Stimulated activated CD4-positive, alpha-beta T cell treated with anti-CD3 and anti-CD28 coated beads, TNF-alpha, amount 100 ng/mL, for 24 hours (primary cell): ENCODE measurements around the gene ATF6B.
"Not testable (repeated sequence)": the region's sequence is repeated elsewhere in the genome, so short reads cannot be mapped to it uniquely, and the experiment has no call there.

ENCODE experiments used
- DNase-seq, 3 experiments: peaks; one replicate each; pipeline ENCODE4 v3.0.0-alpha.2; 2020; ENCODE audit warnings: low read depth in 3 of 3

Gene ATF6B

DNA sequence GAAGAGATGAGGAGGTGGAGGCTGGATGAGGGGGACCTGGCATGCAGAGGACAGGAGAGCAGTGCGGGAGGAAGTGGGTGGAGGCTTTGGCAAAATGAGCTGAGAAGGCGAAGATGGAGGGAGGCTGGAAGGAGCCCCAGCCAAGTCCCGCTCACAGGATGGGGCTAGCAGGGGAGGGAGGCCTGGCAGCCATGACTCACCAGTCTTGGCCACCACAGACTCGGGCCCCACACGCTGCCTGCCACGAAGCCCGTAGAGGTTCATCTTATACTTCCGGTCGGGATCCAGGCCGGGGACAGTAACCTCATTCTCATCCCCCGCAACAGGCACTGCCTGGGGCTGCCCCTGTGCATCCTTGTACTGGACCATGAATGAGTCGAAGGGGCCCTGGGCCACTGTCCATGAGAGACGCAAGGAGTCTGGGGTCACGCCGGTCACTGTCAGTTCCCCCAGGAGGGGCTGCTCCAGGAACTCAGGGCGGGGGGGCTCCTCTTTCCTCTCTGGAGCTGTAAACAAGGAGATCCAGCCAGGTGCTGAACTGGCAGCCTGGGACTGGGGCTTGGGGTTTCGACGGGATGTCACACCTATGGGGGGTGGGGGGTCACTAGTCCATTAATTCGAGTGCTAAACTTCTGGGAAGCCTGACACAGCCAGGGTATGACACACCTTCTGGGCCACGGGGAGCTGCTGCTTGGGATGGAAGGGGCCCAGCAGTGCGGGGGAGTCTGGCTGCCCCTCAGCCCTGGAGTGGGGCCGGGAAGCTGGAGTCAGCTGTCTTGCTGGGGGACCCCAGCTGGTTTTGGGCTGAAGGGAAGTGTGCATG lies 46.7 kb downstream of the ATF6B start:
- no peak for DNase-seq

DNA sequence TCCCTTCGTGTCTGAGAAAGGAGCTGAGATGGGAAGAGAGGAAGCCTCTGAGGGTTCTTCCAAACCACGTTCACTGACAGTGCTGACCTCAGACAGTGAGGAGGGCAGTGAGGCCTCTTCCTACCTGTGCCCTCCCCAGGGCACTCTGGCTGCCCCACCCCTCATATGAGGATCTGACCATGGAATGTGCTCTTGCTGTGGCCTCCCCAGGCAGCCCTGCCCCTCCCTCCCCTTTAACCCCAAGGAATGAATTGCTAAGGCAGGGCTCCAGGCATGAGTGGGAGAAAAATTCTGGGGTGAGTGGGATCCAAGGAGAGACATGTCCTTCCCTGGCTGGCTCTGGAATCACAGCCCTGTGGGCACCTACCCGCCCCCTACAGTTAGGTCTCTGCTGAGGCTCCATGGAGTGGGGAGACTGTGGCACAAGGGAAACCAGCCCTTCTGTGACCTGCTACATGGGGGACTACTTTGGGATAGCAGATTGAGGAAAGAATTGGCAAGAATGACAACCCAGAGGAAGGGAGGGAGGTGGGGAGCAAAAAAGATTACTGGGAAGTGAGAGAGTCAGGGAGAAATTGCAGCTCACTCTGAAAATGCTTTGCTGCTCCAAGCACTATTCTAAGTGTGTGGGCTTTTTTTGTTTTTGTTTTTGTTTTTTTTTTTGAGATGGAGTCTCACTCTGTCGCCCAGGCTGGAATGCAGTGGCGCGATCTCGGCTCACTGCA lies 48.3 kb downstream of the ATF6B start:
- DNase-seq = no peak

DNA sequence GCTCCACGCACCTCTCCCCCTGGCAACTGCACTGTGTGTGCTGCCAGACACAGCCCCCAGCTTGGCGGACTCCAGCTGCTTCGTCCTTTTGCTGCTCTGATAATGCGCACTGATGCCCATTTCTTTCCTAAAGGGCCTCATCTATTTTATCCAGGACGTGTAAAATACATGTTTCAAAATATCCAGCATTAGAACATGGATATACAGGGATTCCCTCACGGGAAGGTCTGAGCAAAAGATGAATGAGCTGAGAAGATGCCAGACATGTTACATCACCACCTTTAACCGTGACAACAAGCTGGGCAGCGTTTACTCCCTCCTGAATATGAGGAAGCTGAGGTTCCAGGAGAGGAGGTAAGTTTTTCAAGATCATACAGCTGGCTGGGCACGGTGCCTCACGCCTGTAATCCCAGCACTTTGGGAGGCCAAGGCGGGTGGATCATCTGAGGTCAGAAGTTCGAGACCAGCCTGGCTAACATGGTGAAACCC lies 51.7 kb downstream of the ATF6B start:
- no peak for DNase-seq

DNA sequence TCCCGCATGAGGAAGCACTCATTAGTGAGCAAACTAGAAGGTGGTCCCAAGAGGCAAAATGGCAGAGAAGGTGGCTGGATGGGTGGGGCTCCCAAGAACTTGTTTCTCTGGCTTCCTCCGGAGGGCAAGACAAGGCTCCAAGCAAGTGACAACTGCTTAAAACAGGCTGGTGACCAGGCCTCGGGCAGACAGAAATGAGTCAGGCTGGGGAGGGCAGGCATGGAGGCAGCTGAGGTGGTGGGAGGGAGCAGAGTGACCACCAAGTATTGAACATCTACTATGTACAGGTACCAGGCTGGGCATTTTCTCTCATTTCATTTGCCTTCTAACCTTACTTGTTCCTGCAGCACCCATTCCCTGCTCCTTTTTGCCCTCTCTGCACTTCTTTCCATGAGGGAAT lies 52.3 kb downstream of the ATF6B start:
- no peak for DNase-seq

DNA sequence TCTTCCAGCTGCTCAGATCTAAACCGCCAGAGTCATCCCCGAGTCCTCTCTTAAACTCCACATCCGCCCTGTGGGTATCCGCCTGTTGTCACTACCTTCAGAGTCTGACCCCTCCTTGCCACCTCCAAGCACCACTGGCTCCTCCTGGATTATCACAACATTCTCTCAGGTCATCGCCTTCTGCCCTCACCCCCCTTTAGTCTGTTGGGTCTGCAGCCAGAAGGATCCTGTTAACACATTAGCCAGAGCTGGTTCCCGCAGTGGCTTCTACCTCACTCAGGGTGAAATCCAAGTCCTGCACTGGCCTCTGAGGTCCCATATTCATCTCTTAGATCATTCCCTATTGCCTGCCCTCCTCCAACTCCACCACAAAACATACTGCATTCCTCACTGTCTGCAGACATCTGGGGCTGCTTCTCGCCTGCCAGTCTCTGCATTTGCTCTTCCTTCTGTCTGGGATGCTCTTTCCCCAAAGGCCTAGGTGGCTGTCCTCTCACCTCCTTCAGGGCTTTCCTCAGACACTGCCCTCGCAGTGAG lies 53.0 kb downstream of the ATF6B start:
- DNase-seq = no peak

DNA sequence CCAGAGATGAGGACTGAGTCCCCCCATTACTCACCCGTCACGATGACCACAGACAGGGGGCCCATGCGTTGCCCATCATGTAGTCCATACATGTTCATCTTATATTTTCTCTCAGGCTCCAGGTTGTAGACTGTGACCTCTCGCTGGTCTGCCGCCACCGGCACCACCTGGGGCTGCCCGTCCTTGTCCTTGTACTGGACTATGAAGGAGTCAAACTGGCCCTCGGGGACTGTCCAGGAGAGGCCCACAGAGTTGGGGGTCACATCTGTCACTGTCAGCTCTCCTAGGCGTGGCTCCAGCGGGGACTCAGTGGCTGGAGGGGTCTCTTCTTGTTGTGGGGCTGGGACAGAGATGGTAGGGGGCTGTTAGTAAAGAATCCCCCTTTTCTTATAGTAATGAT lies 54.4 kb downstream of the ATF6B start:
- DNase-seq = no peak

DNA sequence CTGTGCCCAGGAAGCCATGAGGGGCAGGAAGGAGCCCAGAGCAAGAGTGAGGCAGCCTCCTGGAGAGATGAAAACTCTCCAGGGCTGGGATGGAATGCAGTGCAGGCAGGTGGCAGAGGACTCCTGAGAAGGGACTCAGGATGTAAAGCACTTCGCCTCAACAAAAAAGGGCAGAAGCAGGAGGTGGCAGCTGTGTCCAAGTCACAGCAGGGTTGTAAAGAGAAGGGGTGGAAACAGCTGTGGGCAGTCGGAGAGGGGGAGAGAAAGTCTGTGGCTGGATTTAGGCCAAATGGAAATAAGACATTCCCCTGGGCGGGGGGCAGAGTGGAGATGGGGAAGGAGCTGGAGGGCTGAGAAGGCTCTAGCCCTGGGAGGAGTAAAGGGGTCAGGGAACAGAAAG lies 54.9 kb downstream of the ATF6B start:
- no peak for DNase-seq

- no peak for DNase-seq
Observed at GRCh38 chr6:32070814-32071543, 57.1 kb downstream of the ATF6B start.

- no peak for DNase-seq
Observed at GRCh38 chr6:32069878-32070515, 58.0 kb downstream of the ATF6B start.

GRCh38 chr6:32069460-32069859 lies 58.6 kb downstream of the ATF6B start:
- DNase-seq = no peak

DNA sequence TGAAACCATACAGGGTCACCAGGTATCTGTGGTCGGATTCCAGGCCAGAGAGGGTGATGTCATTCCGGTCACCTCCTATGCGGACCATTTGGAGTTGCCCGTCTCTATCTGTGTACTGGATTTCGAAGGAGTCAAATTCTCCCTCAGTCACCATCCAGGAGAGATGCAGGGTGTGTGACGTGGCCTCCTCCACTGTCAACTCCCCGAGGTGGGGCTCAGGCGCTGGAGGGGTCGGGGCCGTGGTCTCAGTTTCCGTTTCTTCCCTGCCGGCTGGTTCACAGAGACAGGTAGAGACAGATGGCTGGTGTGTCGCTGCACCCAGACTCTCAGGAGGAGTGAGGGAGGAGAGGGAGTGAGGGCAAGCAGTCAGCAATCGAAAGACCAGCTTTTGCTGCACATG lies 59.2 kb downstream of the ATF6B start:
- DNase-seq = no peak

DNA sequence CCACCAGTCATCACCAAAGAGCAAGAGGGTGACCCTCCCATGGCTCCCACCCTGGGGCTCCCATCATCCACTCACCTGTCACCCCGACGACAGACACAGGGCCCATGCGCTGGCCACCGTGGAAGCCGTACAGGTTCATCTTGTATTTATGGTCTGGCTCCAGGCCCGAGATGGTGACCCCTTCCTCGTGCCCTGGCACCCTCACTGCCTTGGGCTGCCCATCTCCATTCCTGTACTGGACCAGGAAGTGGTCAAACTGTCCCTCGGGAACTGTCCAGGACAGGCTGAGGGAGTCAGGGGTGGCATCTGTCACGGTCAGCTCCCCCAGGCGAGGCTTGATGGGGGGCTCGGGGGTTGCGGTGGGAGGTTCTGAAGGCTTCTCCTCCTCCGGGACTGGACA lies 59.7 kb downstream of the ATF6B start:
- not testable (repeated sequence) for DNase-seq

DNA sequence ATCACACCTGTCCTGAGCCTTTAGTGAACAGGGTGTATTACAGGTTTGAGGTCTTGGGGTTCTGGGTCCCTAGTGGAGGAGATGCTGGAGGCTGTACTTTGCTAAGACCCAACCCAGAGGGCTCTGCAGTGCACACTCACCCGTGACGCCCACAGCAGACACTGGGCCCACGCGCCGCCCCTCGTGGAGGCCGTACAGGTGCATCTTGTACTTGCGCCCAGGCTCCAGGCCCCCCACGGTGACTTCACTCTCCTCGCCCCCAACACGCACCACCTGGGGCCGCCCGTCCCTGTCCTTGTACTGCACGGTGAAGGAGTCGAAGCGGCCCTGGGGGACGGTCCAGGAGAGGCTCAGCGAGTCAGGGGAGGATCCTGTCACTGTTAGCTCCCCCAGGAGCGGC lies 60.5 kb downstream of the ATF6B start:
- DNase-seq = not testable (repeated sequence)
